Body of pancreas (tissue), 4 donors: Measurements from ENCODE around the gene MYO5A. TPM values are rescaled to one million over a fixed set of nuclear protein-coding genes. Genes with fewer than 3 reads are reported as not detected.
A peak's percentile ranks its signal among the peaks of the same experiment; 100 is the strongest.

ENCODE experiments used
- ATAC-seq: fragments of 150-250 bp; one replicate; pipeline ENCODE4 v1.9.1; 2016
- DNase-seq, 4 donors: peaks; one replicate each; pipeline ENCODE4 v3.0.0-alpha.2; 2019
- H3K27ac ChIP-seq, 4 donors: fragments of 200-600 bp; sonication (generic); 1 replicate in 3 of 4; 2 replicates in 1 of 4; pipeline versions ENCODE4 v1.5.1 to v1.6.1; 2016 to 2019; ENCODE audit warnings: mild to moderate bottlenecking in 1 of 4, mixed read lengths in 1 of 4, moderate library complexity in 1 of 4
- H3K27me3 ChIP-seq, 2 donors: fragments of 200-600 bp; sonication (generic); one replicate each; pipeline ENCODE4 v1.6.0; 2016; ENCODE audit warnings: mild to moderate bottlenecking in 1 of 2
- H3K36me3 ChIP-seq, 2 donors: fragments of 200-600 bp; sonication (generic); replicated peaks in 1 of 2; 2 replicates each; pipeline ENCODE4 v1.5.1; 2016; ENCODE audit warnings: low read depth in 2 of 2; ENCODE audit not compliant: insufficient read depth in 1 of 2
- H3K4me1 ChIP-seq: fragments of 200-600 bp; sonication (generic); one replicate; pipeline ENCODE4 v1.6.0; 2016
- H3K4me3 ChIP-seq, 2 donors: fragments of 200-600 bp; sonication (generic); 1 replicate in 1 of 2; 2 replicates in 1 of 2; pipeline ENCODE4 v1.5.1; 2016 to 2019
- H3K9me3 ChIP-seq, 3 donors: fragments of 200-600 bp; sonication (generic); 1 replicate in 2 of 3; 2 replicates in 1 of 3; pipeline ENCODE4 v1.5.1; 2016
- CTCF ChIP-seq, 7 experiments: fragments of 450-650 bp in 4 of 7; fragments of 200-600 bp in 3 of 7; sonication (generic) in 3 of 7; IDR thresholded peaks; one replicate each; pipeline ENCODE4 v1.5.1; 2016 to 2019; ENCODE audit warnings: antibody characterized with exemption in 7 of 7
- POLR2A ChIP-seq, 3 donors: fragments of 450-650 bp; IDR thresholded peaks; one replicate each; pipeline ENCODE4 v1.6.1; 2016; ENCODE audit warnings: antibody characterized with exemption in 3 of 3, mild to moderate bottlenecking in 2 of 3
- WGBS, 2 donors: methylation state at CpG; one replicate each; pipeline ENCODE4 v1.1.5; 2017; 5-methylcytosine and 5-hydroxymethylcytosine counted together
- intact Hi-C: fragments of 100-400 bp; cut with DNase I; formaldehyde crosslinking; loops from one replicate; pipeline ENCODE4 v1.15.1; 2023
- total RNA-seq, 2 donors: library from RNA; depleted of rRNA; stranded (reverse); fragments of >200 nt; gene quantifications; one replicate each; pipeline ENCODE4 v1.1.0, GENCODE V29; 2016

MYO5A gene
- total RNA-seq, 2 donors from 2014 or later = 8.2 to 11.9 TPM

- 84 to 90% methylated on average over 1 of the region's 1 CpG for WGBS, 2 donors
- Histone ChIP-seq H3K4me1 (no peaks in the 10 kb centered on the region), H3K9me3 (no peaks in the 10 kb centered on the region), H3K36me3 (peaks cover 0 to 2% of the 10 kb centered on the region in 2 donors), H3K27me3 (no peaks in the 10 kb centered on the region), H3K27ac (no peak overlapping the region), H3K4me3 (no peak overlapping the region)
- TF ChIP-seq CTCF (IDR thresholded peaks at IDR 0.05) (no peak), POLR2A (IDR thresholded peaks at IDR 0.05) (no peak)
- ATAC-seq (no peak), DNase-seq (no peak)
- intact Hi-C loops = no loop called here
Measured at GRCh38 chr15:52352086-52352485, 176.6 kb downstream of the MYO5A start.

- peaks cover 0 to 2% of the 10 kb centered on the region in 2 donors for H3K36me3 ChIP-seq
- H3K27ac ChIP-seq = no peak overlapping the region
- H3K4me1 ChIP-seq = no peaks in the 10 kb centered on the region
- no peaks in the 10 kb centered on the region for H3K27me3 ChIP-seq
- 91 to 95% methylated on average over 9 of the region's 9 CpGs for WGBS, 2 donors
- intact Hi-C loops = no loop called here
- ATAC-seq (no peak), DNase-seq (peak in 1 of 4 donors; percentile 25)
- no peak overlapping the region for H3K4me3 ChIP-seq
- no peaks in the 10 kb centered on the region for H3K9me3 ChIP-seq
- no peak for TF ChIP-seq CTCF (IDR thresholded peaks at IDR 0.05)
- TF ChIP-seq POLR2A (IDR thresholded peaks at IDR 0.05) = no peak
Measured at GRCh38 chr15:52351206-52351908, 177.3 kb downstream of the MYO5A start.

- Histone ChIP-seq H3K36me3 (peaks cover 0 to 2% of the 10 kb centered on the region in 2 donors), H3K9me3 (no peaks in the 10 kb centered on the region), H3K27me3 (no peaks in the 10 kb centered on the region), H3K4me3 (no peak overlapping the region), H3K27ac (no peak overlapping the region), H3K4me1 (no peaks in the 10 kb centered on the region)
- intact Hi-C loops = no loop called here
- 86 to 100% methylated on average over 1 to 2 of the region's 2 CpGs for WGBS, 2 donors
- ATAC-seq (no peak), DNase-seq (no peak)
- TF ChIP-seq CTCF (IDR thresholded peaks at IDR 0.05) = no peak
- no peak for TF ChIP-seq POLR2A (IDR thresholded peaks at IDR 0.05)
Measured at GRCh38 chr15:52350423-52350822, 178.3 kb downstream of the MYO5A start.

- Histone ChIP-seq H3K27me3 (no peaks in the 10 kb centered on the region), H3K27ac (no peak overlapping the region), H3K36me3 (peaks cover 0 to 2% of the 10 kb centered on the region in 2 donors), H3K9me3 (no peaks in the 10 kb centered on the region), H3K4me3 (no peak overlapping the region), H3K4me1 (no peaks in the 10 kb centered on the region)
- 75 to 77% methylated on average over 6 of the region's 6 CpGs for WGBS, 2 donors
- DNase-seq = no peak
- intact Hi-C loops = no loop called here
- TF ChIP-seq CTCF (IDR thresholded peaks at IDR 0.05) (no peak), POLR2A (IDR thresholded peaks at IDR 0.05) (no peak)
- ATAC-seq = no peak
Measured at GRCh38 chr15:52349052-52349700, 179.5 kb downstream of the MYO5A start.
